Activated CD4-positive, alpha-beta T cell treated with anti-CD3 and anti-CD28 coated beads, Interleukin-2, amount 50 U/mL, for 4 hours (primary cell): ENCODE results near the gene PRSS48.
"Not testable (repeated sequence)": the region's sequence is repeated elsewhere in the genome, so short reads cannot be mapped to it uniquely, and the experiment has no call there.

Source experiments
- DNase-seq, 2 experiments: peaks; one replicate each; pipeline ENCODE4 v3.0.0-alpha.2; 2020

The PRSS48 gene, protein sequence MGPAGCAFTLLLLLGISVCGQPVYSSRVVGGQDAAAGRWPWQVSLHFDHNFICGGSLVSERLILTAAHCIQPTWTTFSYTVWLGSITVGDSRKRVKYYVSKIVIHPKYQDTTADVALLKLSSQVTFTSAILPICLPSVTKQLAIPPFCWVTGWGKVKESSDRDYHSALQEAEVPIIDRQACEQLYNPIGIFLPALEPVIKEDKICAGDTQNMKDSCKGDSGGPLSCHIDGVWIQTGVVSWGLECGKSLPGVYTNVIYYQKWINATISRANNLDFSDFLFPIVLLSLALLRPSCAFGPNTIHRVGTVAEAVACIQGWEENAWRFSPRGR

DNA sequence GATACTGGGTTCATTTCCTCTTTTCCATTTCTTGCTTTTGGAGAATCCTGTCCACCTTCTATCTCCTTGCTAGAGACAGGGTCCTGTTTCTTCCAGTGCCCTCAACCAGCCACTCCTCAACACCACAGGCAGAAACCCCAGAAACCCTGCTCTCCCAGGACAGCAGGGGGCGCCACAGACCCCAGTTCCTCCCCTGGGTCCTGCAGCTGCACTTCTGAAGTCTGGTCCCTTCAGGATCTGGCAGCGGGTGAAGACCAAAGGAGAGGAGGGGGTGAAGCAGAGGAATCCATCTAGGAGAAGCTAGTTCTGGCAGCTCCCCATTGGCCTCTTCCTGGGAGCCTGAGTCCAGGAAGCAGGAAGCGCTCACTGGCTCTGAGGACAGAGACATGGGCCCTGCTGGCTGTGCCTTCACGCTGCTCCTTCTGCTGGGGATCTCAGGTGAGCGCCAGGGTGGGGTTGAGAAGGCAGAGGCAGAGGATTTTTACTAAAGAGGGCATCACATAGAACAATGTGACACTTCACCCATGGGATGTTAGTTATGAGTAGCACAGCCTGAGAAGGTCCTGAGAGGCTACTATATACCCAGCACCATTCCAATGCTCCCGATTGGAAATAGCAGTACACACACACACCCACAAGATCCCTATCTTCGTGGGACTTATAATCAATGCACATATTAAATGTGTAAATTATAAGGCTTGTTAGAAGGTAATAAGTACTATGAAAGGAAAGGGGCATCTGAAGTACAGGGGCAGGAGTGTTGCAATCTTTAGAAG lies at the start of gene PRSS48:
Gene PRSS48 (plus strand): TSS at position 375 of the 776 bp plus-strand sequence. CDS start 12 bp downstream, at position 387.
- DNase-seq = peak; percentile 1 to 3

DNA sequence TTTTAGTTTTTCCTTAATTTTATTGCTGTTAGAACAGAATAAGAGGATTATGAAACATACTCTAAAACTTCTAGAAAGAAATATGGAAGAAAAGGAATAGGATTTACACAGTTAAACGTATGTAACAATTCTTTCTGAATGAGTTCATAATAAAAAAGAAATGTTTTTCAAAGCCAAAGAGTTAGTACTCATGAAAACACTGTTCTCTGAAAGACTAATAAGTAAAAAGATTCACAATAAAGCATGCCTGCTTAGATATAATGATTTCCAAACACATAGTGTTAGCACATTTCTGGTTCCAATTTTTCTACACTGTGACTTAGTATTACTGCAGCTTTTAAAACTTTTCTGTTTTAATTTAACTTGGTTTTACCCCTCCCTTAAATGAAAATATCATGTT lies 49.8 kb upstream of the PRSS48 start:
- no peak for DNase-seq

DNA sequence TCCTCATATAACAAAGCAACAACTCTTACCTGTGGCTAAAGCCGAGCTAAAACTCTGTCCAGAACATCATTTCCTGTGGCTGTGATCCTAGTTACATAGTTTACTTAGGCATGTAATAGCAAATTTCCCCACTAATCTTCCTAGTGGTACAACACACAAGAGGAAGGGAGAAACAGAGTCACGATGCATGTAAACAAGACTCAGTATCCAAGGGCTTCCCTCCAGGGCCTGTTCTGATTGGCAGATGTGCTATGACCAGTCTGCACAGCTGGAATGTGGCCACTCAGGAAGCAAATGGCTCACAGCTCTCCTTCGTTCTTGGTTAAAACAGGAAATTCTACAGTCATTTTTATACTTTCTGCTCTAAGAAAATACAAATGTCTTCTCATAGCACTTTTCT lies 49.2 kb upstream of the PRSS48 start:
- no peak for DNase-seq

DNA sequence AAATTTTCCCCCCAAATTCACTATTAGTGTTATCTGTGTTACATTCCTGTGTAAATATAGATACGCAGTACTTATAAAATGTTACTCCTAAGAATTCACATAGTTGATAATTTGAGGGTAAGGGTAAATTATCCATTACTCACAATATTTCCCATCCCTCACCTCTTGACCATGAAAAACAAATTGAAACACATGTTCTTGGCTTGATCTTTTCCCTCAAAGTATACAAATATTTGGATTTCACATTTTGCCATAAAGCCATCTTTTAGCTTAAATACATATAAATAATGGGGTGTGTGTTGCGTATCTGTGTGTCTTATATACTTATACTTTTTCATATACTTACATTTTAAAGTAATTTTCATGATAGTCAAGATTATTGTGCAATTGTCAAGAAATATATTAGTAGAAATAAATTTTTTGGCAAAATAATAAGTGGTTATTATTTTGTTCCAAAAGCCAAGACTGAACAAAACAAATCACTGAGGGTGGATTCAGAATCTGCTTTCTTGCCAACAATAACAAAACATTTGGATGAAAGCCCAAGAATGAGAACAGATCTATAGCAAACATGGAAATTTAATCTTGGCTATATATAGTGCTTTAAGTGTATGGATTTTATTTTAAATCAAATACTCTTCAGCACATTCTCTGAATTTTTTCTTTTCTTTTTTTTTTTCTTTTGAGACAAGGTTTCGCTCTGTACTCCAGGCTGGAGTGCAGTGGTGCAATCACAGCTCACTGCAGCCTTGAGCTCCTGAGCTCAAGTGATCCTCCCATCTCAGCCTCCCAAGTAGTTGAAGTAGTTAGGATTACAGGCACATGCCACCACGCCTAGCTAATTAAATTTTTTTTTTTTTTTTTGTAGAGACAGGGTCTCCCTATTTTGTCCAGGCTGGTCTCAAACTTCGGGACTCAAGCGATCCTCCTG lies 48.5 kb upstream of the PRSS48 start:
- DNase-seq = no peak

DNA sequence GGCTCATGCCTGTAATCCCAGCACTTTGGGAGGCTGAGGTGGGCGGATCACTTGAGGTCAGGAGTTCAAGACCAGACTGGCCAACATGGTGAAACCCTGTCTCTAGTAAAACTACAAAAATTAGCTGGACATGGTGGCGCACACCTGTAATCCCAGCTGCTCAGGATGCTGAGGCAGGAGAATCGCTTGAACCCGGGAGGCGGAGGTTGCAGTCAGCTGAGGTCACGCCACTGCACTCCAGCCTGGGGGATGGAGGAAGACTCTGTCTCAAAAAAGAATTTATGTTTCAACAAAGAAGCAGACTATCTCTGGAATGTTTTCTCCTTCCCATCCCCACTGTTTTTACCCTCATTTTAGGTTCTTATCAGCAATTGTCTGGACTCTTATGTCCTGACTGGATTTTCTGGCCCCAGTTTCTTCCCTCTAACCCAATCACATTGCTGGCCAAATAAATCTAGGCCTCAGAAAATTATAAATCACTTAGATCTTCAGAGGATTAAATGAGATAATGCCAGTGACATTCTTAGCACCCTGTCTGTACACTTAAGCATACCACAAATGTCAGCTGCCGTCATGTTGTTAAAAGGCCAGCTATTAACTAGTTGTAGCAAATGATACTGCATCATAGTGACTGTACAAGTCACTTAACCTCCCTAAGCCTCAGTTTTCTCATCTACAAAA lies 44.9 kb upstream of the PRSS48 start:
- no peak for DNase-seq

DNA sequence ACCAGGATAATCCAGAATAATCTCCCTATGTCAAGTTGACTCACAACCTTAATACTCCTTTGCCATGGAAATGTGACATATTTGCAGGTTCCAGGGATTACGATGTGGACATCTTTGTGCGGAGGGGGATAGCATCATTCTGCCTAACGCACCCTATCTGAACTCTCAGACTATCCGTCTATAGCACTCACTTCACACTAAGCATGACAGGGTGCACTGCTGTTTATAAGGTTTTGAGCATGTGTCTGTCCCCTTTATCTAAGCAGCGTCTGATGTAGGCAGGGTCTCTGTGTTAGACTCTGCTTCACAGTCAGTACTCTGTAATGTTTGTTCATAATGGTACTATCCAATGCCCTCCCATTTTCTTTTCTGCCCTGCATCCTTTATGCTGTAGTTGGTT lies 43.4 kb upstream of the PRSS48 start:
- no peak for DNase-seq

DNA sequence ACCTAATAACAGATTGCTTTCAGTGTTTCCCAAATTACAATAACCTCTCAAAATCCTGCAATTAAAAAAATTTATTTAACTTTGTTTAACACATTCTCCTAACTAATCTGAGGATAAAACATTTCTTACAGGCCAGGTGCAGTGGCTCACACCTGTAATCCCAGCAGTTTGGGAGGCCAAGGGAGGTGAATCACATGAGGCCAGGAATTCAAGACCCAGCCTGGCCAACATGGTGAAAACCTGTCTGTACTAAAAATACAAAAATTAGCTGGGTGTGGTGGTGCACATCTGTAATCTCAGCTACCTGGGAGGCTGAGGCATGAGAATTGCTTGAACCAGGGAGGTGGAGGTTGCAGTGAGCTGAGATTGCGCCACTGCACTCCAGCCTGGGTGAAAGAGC lies 41.6 kb upstream of the PRSS48 start:
- not testable (repeated sequence) for DNase-seq

DNA sequence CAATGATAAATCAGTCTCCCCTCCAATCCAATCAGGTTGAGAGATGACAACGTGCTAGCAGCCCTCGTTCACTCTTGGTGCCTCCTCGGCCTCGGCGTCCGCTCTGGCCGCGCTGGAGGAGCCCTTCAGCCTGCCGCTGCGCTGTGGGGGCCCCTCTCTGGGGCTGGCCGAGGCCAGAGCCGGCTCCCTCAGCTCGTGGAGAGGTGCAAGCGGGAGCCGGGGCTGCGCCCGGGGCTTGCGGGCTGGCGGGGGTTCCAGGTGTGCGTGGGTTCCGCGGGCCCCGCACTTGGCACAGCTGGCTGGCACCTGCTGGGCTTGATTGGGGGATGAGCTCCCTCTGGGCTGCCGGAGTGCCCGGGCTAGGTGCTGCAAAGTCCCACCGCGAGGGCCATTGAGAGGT lies 40.9 kb upstream of the PRSS48 start:
- no peak for DNase-seq

DNA sequence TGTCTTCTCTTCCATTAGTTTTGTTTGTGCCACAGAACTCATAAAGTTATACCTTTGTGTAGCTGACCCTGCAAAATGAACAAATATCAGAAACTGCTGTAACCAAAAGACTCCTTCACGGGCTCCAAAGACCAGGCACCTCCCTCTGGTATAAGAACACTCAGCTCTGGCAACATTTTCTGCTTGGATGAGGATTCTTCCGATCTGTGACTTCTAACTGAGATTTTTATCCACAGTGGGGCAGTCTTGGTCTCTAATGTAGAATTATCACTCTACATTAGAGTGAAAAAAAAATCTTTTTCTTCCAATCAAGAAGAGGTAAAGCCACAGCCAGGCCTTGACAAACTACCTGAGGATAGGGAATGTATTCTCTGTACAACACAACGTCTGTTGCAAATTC lies 38.5 kb upstream of the PRSS48 start:
- DNase-seq = no peak

DNA sequence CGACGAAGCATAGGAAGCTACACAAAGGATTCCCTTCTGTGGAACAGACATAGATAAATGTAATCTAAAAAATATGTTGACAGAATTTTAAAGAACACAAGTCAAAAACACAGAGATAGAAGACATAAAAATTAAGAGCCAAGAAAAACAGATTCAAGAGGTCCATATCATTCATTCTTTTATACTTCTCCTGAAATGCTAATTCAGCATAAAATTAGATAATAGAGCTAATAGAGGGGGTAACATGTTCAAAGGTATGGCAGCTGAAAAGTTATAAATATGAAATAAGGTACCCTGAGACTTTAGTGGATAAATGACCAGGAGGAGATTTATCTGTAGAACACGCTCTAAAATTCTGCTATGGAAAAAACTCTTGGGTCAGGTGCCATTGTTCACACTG lies 37.4 kb upstream of the PRSS48 start:
- no peak for DNase-seq

DNA sequence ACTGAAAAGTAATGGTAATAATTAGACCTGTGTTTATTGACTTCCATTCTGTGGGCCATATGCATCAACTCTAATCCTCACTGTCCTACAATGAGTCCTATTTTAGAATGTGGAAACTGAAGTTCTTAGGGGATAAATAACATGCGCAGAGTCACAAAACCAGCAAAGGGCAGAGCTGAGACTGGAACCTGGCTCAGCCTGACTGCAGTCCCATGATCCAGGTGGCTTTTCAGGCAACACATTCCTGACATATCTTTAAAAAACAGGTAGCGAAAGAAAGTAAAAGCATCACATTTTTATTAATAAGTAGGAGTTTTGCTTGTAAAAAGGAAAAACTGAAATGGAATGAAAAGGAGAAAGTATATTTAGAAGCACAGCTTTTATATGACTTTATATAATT lies 34.7 kb upstream of the PRSS48 start:
- no peak for DNase-seq

DNA sequence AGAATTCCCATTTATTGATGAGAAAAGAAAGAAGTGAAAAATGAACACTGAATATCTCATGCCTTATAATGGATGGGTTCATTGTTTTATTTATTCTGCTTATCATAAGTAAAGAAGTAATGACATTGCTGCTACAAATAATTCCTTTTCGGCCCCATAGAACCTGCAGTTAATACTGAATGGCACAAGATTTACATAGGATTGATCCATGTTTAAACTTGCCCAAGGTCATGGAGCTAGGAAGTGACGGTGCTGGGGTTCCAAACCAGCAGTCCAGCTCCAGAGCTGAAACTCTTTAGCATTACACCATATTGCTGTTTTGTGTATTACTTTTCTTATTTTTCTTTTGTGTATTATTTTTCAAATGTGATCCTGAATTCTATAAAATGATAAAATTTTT lies 30.2 kb upstream of the PRSS48 start:
- DNase-seq = no peak

DNA sequence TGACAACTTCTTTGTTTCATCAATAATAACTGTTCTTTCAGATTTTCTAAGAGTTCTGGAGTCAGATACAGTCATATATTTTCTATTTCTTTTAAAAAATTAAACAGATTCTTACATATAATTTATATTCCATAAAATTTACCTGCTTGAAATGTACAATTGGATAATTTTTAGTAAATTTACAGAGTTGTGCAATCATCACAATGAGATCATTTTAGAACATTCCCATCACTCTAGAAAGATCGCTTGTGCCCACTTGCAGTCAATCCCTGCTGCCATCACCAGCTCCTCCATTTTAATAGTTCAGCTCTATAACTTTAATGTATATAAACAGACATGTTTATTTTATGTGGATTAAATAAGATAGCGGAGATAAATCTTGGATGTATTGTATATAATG lies 29.6 kb upstream of the PRSS48 start:
- no peak for DNase-seq

DNA sequence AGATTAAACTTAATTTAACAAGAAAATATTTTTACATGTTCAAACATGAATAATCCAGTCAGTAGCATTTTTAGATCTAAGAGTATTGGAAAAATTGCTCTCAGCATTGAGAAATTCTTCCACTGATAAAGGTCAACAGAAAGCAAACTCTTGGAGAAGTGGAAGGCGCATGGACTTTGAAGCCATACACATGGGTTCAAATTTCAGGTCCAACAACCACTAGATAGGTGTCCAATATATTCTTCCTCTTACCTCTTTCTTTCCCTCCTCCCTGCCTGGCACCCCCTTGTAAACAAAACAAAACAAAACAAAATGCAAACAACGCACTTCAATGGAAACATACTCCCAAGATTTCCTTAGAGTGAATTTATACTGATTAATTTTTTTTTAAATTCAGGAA lies 28.4 kb upstream of the PRSS48 start:
- no peak for DNase-seq

DNA sequence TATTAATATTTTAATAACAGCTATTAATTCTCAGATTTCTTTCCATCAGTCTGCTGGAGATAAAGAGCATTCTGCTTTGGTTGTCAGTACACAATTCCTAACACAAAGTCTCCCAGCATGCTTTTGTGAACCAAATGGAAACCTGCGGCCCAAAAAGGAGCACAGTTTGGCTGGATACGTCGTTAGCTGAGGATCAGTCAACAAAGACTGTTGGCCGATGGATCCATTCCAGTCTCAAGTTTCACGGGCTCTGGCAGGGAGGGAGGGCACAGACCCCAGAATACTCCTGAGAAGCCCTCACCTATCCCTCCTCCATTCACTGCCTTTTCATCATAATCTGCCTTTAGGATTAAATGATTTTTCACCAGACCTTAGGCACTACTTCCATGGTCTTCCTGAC lies 26.3 kb upstream of the PRSS48 start:
- DNase-seq = no peak

DNA sequence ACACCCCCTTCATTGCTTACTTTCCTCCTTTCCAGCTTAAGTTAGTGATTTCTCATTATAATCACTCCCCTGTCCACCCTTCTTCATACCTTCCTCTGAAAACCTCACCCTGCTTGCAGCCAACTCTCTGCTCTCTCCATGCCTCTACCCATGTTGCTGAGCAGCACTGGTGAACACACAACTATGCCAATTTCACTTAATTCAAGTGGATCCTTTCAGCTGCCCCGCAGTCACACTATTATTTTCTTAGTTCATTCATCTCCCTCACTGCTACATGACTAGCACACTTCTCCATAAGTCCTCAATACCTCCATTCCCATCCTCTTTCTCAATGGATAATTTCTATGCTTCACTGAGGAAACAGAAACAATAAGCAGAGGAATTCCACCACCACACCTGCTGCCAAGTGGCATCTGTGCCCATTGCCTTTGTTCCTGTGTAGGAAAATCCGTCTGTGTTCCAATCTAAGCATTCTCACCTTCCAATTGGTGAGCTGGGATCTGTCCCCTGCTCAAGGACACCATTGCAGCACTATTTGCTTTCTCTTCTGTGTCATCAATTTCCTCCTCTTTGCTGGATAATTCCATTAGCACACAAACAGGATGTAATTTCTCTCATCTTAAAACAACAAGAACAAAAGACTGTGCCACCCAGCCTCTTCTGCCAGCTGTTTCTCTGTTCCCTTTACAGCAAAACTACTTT lies 25.2 kb upstream of the PRSS48 start:
- no peak for DNase-seq

DNA sequence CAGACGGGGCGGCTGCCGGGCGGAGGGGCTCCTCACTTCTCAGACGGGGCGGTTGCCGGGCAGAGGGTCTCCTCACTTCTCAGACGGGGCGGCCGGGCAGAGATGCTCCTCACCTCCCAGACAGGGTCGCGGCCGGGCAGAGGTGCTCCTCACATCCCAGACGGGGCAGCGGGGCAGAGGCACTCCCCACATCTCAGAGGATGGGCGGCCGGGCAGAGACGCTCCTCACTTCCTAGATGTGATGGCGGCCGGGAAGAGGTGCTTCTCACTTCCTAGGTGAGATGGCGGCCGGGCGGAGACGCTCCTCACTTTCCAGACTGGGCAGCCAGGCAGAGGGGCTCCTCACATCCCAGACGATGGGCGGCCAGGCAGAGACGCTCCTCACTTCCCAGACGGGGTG lies 21.7 kb upstream of the PRSS48 start:
- not testable (repeated sequence) for DNase-seq

DNA sequence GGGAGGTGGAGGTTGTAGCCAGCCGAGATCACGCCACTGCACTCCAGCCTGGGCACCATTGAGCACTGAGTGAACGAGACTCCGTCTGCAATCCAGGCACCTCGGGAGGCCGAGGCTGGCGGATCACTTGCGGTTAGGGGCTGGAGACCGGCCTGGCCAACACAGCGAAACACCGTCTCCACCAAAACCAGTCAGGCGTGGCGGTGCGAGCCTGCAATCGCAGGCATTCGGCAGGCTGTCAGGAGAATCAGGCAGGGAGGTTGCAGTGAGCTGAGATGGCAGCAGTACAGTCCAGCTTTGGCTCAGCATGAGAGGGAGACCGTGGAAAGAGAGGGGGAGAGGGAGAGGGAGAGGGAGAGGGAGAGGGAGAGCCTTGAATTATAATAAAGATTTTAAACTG lies 21.3 kb upstream of the PRSS48 start:
- DNase-seq = not testable (repeated sequence)

DNA sequence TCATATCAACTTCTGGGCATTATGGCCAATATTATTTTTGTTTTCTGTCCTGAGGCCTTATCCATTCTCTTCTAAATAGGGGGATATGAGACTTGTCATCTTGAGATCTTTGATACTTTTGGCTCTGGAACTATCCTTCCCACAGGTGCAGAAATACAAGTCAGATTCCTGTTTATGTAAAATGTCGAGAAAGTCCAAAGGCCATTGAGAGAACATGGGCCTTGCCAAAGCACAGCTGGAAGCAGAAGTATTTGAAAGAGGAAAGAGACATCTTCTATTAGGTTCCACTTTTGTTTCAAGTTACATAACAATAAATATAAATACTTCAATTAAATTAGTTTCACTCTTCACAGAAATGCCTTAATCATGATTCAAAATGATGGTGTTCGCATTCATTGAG lies 20.8 kb upstream of the PRSS48 start:
- DNase-seq = no peak

DNA sequence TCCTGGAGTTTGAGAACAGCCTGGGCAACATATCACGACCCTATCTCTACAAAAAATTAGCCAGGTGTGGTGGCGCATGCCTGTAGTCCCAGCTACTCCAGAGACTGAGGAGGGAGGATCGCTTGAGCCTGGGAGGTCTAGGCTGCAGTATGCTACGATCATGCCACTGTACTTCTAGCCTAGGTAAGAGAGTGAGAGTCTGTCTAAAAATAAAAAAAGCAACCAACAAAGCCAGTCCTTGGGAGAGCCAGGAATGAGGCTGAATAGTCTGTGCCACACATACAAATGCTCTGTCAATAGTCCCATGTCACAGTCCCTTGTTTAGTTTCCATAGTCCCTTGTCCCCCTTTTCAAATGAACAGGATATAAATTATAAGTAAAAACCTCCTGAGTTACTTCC lies 19.3 kb upstream of the PRSS48 start:
- no peak for DNase-seq

DNA sequence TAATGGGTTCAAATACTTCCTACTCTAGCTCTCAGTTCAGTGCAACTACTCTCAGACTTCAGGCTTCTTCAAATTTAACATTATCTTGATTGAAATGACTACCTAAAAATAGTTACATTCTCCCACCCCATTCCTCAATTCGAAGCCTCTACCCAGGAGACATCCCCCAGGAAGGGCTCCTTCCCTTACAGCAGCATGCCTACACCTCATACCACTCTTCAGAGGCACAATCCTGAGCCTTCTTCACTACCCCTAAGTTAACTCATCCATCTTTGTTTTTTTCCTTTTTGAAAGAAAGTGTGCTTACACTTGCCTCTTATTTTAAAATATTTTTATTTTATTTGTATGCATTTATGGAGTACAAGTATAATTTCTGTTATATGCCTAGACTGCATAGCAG lies 17.2 kb upstream of the PRSS48 start:
- DNase-seq = no peak

DNA sequence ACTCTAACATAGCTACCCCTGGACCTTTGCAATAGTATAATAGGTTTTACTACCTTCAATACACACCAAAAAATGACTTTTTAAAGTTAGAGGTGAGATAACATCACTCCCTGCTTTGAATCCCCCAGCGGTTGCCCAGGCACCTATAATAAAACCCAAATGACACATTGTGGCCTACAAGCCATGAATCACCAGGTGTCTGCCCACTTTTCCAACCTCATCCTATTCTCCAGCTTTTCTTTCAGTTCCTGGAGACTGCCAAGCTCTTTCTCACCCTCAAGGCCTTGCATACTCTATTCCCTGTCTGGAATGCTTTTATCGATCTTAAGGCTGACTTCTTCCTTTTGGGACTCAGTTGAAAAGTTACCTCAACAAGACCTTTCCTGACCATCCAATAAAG lies 16.4 kb upstream of the PRSS48 start:
- no peak for DNase-seq
